Esophagus squamous epithelium (tissue), 4 donors: ENCODE data around the gene PRKG1.

Experiments used
- CTCF ChIP-seq, 6 experiments: fragments of 450-650 bp in 4 of 6; fragments of 200-600 bp in 2 of 6; sonication (generic) in 2 of 6; IDR thresholded peaks; one replicate each; pipeline ENCODE4 v1.5.1; 2016 to 2019; ENCODE audit warnings: antibody characterized with exemption in 6 of 6, mild to moderate bottlenecking in 4 of 6, moderate library complexity in 4 of 6
- POLR2A ChIP-seq, 4 donors: fragments of 450-650 bp; IDR thresholded peaks; one replicate each; pipeline ENCODE4 v1.6.1; 2017; ENCODE audit warnings: antibody characterized with exemption in 4 of 4, mild to moderate bottlenecking in 4 of 4, moderate library complexity in 3 of 4

GRCh38 chr10:51651063-51651462 is 576.8 kb downstream of the PRKG1 start:
- no peak for TF ChIP-seq POLR2A (IDR thresholded peaks at IDR 0.05)
- no peak for TF ChIP-seq CTCF (IDR thresholded peaks at IDR 0.05)
